OCI-LY7 (cell line): Measurements from ENCODE around the gene UFL1.

Experiments used
- EZH2phosphoT487 ChIP-seq: fragments of 200-600 bp; sonication (generic); IDR thresholded peaks from 2 replicates; pipeline ENCODE4 v1.6.1; 2018; ENCODE audit warnings: low read depth, borderline replicate concordance, mild to moderate bottlenecking, mixed run types, antibody characterized with exemption, low read length, moderate library complexity, mixed read lengths
- TF ChIP-seq, protein P1 (sequence below): fragments of 200-600 bp; sonication (generic); conservative IDR thresholded peaks from 2 replicates; pipeline ENCODE4 v1.5.1; 2014; ENCODE audit warnings: mild to moderate bottlenecking, antibody characterized with exemption, low read length, moderate library complexity, mixed read lengths

- TF ChIP-seq, protein P1, sequence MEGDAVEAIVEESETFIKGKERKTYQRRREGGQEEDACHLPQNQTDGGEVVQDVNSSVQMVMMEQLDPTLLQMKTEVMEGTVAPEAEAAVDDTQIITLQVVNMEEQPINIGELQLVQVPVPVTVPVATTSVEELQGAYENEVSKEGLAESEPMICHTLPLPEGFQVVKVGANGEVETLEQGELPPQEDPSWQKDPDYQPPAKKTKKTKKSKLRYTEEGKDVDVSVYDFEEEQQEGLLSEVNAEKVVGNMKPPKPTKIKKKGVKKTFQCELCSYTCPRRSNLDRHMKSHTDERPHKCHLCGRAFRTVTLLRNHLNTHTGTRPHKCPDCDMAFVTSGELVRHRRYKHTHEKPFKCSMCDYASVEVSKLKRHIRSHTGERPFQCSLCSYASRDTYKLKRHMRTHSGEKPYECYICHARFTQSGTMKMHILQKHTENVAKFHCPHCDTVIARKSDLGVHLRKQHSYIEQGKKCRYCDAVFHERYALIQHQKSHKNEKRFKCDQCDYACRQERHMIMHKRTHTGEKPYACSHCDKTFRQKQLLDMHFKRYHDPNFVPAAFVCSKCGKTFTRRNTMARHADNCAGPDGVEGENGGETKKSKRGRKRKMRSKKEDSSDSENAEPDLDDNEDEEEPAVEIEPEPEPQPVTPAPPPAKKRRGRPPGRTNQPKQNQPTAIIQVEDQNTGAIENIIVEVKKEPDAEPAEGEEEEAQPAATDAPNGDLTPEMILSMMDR: no peak
- no peak for TF ChIP-seq EZH2phosphoT487
Observed at GRCh38 chr6:96509281-96509680, 12.3 kb upstream of the UFL1 start.
